ENCODE results near the gene TNFRSF6B. TPM values are rescaled to one million over a fixed set of nuclear protein-coding genes. Genes with fewer than 3 reads are reported as not detected.

The TNFRSF6B gene
- total and polyA plus RNA-seq, 10 donors, result 8.9 to 104 (median 31.0) TPM

GRCh38 chr20:63694584-63695423, 1.6 kb upstream of the TNFRSF6B start:
- WGBS, 5 donors, result 94 to 98% (median 95%) methylated on average over 14 to 37 of the region's 37 CpGs
- Histone ChIP-seq H3K36me3 (peaks cover 0 to 60% (median 11%) of the 10 kb centered on the region in 6 donors), H3K9me3 (no peaks in the 10 kb centered on the region), H3K27me3 (replicated peaks in 1 of 7) (peaks cover 0 to 7% (median 0%) of the 10 kb centered on the region in 7 donors), H3K27ac (peak overlapping the region in 1 of 8 donors; percentile 22), H3K4me3 (no peak overlapping the region), H3K4me1 (peaks cover 34 to 85% (median 64%) of the 10 kb centered on the region in 6 donors)
- peak; percentile 75 for DNase-seq
- no peak for TF ChIP-seq CTCF (IDR thresholded peaks at IDR 0.05 in 8 of 11, conservative IDR thresholded peaks at IDR 0.05 in 3 of 11)
- TF ChIP-seq POLR2A (IDR thresholded peaks at IDR 0.05), result no peak
- TF ChIP-seq POLR2AphosphoS5 (IDR thresholded peaks at IDR 0.05), result peak in 1 of 3 donors; percentile 35
- intact Hi-C loops (cut with DNase I; ENCODE audit: low total_unique reads), result no loop called here

- H3K27me3 ChIP-seq (replicated peaks in 1 of 7), result peaks cover 0 to 7% (median 0%) of the 10 kb centered on the region in 7 donors
- H3K27ac ChIP-seq, result peak overlapping the region; percentile 26 to 77 (median 70)
- WGBS, 5 donors, result 74 to 87% (median 80%) methylated on average over 18 to 25 of the region's 25 CpGs
- intact Hi-C loops (cut with DNase I; ENCODE audit: low total_unique reads), result no loop called here
- H3K4me1 ChIP-seq, result peaks cover 34 to 85% (median 65%) of the 10 kb centered on the region in 6 donors
- no peaks in the 10 kb centered on the region for H3K9me3 ChIP-seq
- DNase-seq, result no peak
- peak overlapping the region in 1 of 8 donors; percentile 63 for H3K4me3 ChIP-seq
- H3K36me3 ChIP-seq, result peaks cover 0 to 60% (median 19%) of the 10 kb centered on the region in 6 donors
- TF ChIP-seq POLR2AphosphoS5 (IDR thresholded peaks at IDR 0.05) (peak; percentile 11 to 74 (median 42)), POLR2A (IDR thresholded peaks at IDR 0.05) (no peak)
These were observed 787 bp upstream of the TNFRSF6B start for GRCh38 chr20:63695424-63696305.

- Histone ChIP-seq H3K36me3 (peaks cover 0 to 65% (median 19%) of the 10 kb centered on the region in 6 donors), H3K4me3 (peak overlapping the region in 7 of 8 donors; percentile 27 to 63 (median 42)), H3K4me1 (peaks cover 34 to 85% (median 63%) of the 10 kb centered on the region in 6 donors), H3K9me3 (no peaks in the 10 kb centered on the region), H3K27me3 (replicated peaks in 1 of 7) (peaks cover 0 to 7% (median 0%) of the 10 kb centered on the region in 7 donors), H3K27ac (peak overlapping the region; percentile 20 to 77 (median 70))
- intact Hi-C loops (cut with DNase I; ENCODE audit: low total_unique reads), result no loop called here
- TF ChIP-seq POLR2AphosphoS5 (IDR thresholded peaks at IDR 0.05) (peak in 2 of 3 donors; percentile 21 to 37), POLR2A (IDR thresholded peaks at IDR 0.05) (no peak)
- DNase-seq, result peak; percentile 88
- 5 to 23% (median 13%) methylated on average over 3 to 6 of the region's 6 CpGs; no CpG with 5 or more reads in 1 of the 5 donors for WGBS, 5 donors
These were observed 185 bp upstream of the TNFRSF6B start for GRCh38 chr20:63696306-63696627.

- Histone ChIP-seq H3K27ac (peak overlapping the region in 5 of 8 donors; percentile 70 to 77 (median 72)), H3K27me3 (replicated peaks in 1 of 7) (peaks cover 0 to 7% (median 0%) of the 10 kb centered on the region in 7 donors), H3K9me3 (no peaks in the 10 kb centered on the region), H3K4me3 (peak overlapping the region in 7 of 8 donors; percentile 27 to 63 (median 42)), H3K36me3 (peaks cover 0 to 75% (median 19%) of the 10 kb centered on the region in 6 donors), H3K4me1 (peaks cover 31 to 78% (median 57%) of the 10 kb centered on the region in 6 donors)
- 55 to 68% (median 58%) methylated on average over 6 to 7 of the region's 7 CpGs for WGBS, 5 donors
- intact Hi-C loops (cut with DNase I; ENCODE audit: low total_unique reads), result no loop called here
- TF ChIP-seq POLR2A (IDR thresholded peaks at IDR 0.05), result no peak
- peak in 1 of 3 donors; percentile 8 for TF ChIP-seq POLR2AphosphoS5 (IDR thresholded peaks at IDR 0.05)
- no peak for TF ChIP-seq CTCF (IDR thresholded peaks at IDR 0.05 in 8 of 11, conservative IDR thresholded peaks at IDR 0.05 in 3 of 11)
- DNase-seq, result peak; percentile 77
These were observed 960 bp downstream of the TNFRSF6B start for GRCh38 chr20:63697357-63697867.
